ENCODE results near the gene TTLL4.

TTLL4 gene

DNA sequence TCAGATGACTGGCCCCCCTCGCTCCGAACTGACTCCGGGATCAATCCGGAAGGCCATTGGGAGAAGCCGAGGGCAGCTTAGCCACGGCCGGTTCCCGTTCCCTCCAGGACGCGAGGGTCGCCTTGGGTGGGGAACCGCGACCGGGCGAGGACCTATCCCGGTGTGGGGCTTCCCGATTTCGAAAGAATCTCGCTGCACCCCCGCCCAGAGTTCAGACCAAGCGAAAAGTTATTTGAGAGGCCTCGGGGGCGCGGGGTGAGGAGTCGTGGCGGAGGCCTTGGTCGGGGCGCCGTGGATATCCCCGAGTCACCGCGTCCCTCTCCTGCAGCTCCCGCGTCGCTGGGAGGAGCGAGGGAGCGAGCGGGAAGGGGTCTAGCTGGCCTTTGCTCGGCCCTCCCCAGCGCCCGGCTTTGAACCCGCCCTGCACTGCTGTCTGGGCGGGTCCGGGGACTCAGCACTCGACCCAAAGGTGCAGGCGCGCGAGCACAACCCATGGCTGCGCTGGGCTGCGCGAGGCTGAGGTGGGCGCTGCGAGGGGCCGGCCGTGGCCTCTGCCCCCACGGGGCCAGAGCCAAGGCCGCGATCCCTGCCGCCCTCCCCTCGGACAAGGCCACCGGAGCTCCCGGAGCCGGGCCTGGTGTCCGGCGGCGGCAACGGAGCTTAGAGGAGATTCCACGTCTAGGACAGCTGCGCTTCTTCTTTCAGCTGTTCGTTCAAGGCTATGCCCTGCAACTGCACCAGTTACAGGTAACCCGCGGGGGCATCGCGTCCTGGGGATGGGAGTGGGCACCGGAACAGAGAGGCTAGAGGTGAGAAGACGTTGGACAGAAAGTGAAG lies 71.3 kb downstream of the TTLL4 start, which contains the start of gene CYP27A1:
Gene CYP27A1 (plus strand): TSS at position 457 of the 837 bp plus-strand sequence. CDS start 36 bp downstream, at position 493.
- in situ Hi-C loops (cut with HindIII; ENCODE audit: low sequenced_read_pairs) = no loop called here

DNA sequence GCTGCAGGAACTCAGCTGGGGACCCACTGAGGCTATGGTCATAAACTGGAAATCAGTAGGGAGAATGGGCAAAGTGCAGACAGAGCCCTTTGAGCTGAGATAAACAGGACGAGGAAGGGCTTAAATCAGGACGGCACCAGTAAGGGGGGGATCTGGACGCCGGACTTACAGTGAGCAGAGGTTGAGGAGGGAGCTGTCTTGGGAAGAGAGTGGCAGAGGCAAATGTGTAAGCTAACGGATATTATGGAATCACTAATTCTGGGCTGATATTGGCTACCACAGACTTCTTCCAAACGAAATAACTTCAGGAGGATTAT lies 71.9 kb downstream of the TTLL4 start:
- in situ Hi-C loops (cut with HindIII; ENCODE audit: low sequenced_read_pairs) = no loop called here

DNA sequence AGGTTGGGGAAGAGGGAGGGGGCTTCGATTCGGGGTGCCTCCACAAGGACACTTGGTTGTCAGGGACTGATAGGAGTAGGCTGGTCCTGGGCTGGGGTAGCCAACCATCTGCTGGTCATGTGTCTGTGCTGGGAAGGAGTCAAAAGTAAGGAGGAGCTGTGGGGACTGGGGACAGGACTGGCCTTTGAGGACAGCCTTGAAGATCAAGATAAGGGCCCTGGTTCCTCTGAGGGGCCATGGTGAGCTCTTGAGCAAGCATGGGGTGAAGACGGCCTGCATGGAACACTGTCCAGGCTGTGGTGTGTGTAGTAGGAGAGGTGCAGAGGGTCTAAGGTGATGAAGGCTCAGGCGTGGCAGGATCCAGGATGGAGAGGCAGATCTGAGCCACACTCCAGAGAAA lies 73.1 kb downstream of the TTLL4 start:
- in situ Hi-C loops (cut with HindIII; ENCODE audit: low sequenced_read_pairs) = no loop called here

DNA sequence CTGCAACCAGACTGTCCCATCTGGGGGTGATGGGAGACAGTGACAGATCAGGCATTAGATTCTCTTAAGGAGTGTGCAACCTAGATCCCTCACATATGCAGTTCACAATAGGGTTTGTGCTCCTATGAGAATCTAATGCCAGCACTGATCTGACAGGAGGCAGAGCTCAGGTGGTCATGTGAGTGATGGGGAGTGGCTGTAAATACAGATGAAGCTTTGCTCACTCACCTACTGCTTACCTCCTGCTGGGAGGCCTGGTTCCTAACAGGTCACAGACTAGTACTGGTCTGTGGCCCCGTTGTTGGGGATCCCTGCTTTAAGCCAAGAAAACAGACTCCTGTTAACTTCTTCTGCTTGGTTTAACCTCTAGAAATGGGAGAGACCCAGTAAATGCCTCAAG lies 74.5 kb downstream of the TTLL4 start:
- in situ Hi-C loops (cut with HindIII; ENCODE audit: low sequenced_read_pairs) = no loop called here

DNA sequence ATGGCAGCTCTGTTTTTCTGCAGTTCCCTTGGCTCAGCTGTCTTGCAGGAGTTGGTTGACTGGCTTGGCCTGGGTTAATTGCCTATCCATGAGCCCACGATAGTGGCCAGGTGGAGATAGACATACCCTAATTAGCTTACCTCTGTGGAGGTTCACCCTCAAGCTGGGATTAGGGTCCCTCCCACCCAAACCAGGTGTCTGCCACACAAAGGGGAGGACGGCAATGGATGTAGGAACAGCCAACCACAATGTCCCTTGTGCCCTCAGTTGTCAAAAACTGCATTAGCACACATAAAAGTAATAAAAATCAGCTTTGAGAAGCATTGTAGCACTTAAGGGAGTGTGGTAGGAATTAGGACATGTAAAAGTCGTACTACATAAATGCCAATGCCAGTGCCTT lies 75.5 kb downstream of the TTLL4 start:
- in situ Hi-C loops (cut with HindIII; ENCODE audit: low sequenced_read_pairs) = no loop called here

DNA sequence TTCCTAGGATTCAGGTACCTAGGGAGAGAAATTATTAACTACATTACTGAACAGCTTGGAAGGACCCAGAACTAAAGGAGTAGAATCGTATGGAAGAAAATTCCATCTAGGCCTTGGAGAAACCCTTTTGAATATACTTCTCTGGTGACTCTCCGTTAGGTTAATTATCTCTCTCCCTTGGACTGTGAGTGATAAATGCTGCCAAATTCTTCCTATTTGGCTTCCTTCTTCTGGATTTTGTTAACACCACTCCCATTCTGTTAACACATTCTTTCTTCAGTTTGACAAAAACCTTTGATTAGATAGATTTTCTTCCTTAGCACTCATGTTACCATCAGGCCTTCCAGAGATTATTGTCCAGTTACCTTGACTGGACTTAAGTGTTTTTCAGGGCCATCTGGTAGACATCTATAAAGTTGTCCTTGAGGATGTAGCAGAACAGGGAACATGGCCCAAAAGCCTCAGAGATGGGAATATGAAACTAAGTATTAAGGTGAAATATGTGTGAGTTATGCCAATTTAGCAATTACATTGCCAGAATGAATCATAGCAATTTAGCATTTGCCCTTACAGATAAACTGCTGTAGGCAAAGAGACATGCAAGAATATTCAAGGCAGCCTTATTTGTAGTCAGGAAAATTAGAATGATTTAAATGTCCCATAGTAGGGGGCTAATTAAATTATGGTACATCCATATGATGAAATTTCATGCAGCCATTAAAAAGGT lies 78.1 kb downstream of the TTLL4 start:
- in situ Hi-C loops (cut with HindIII; ENCODE audit: low sequenced_read_pairs) = no loop called here

DNA sequence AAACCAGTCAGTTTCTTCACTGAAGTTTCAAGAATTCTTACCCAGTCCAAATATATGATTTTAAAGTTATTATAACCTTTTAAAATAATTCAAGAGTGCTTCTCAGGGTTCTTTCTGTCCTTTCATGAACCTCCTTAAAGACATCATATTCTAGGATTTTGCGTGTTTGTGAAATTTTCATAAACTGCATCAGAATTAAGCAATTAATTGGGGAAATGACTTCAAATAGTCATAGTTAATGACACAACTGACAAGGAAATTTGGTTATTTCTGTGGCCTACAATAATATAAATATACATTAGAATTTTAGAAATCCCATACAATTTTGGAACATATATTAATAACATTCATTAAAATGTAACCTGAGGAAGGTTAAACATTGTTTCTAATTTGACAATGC lies 81.8 kb downstream of the TTLL4 start:
- in situ Hi-C loops (cut with HindIII; ENCODE audit: low sequenced_read_pairs) = loop anchor here (5.0 kb wide), 1 partner anchor 40 kb away; the partner anchor contains the start of gene PRKAG3

DNA sequence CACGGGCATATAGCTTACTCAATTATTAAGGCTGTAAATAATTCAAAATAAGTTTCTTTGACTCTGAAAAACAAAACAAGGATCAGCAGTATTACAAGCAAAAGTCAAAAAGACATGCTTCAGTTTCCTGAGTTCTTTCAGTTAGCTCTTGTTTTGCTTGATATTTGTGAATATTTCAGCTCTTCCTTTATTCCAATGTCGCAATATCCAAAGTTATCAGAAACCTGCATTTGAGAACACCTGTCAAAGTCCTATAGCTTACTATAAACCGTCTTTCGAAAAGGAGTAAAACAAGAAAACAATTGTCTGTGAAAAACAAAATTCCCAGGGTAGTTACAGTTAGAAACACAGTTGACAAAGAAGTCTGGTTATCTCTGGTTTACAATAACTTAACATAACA lies 86.1 kb downstream of the TTLL4 start:
- in situ Hi-C loops (cut with HindIII; ENCODE audit: low sequenced_read_pairs) = no loop called here

DNA sequence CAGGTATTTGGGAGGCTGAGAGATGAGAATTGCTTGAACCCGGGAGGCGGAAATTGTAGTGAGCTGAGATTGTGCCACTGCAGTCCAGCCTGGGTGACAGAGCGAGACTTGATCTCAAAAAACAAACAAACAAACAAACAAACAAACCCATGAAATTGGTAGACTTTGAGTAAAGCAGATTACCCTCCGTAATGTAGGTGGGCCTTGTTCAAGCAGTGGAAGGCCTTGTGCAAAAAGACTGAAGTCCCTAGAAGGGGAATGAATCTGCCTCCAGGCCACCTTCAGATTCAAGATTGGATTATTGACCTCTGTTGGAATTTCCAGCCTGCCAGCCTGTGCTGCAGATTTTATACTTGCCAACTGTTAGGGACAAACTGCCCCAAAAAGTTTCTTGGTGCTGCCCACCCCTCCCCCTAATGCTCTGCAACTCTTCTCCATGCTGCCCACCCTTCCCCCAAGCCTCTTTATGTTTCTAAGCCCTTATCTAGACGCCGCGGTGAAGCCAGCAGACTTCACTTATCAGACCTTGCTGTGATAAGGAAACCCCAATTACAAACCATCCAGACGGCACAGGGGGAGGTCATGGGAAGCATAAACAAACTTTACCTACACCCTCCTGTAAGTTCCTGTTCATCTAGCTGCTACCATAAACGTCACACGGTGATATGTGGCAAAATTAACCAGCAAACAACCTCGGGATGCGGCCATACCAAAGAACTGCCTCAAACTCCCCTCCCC lies 88.3 kb downstream of the TTLL4 start:
- in situ Hi-C loops (cut with HindIII; ENCODE audit: low sequenced_read_pairs) = no loop called here

DNA sequence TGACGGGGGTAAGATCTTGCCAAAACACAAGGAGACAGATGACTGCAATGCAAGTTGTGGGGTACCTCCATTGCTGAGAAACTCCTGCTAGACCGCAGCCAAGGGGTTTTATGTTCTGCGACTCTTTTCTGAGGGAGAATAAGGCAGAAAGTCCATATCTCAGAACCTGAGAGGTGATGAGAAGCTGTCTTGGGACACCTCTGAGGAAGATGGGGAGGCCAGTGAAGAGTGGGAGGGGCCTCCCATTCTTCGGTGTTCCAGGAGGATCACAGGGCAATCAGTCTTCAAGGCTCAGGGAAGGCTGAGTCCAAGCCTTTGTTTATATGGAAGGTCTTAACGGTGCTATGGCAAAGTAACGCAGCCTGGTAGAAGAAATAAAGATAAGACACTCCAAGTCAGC lies 89.4 kb downstream of the TTLL4 start:
- in situ Hi-C loops (cut with HindIII; ENCODE audit: low sequenced_read_pairs) = no loop called here

DNA sequence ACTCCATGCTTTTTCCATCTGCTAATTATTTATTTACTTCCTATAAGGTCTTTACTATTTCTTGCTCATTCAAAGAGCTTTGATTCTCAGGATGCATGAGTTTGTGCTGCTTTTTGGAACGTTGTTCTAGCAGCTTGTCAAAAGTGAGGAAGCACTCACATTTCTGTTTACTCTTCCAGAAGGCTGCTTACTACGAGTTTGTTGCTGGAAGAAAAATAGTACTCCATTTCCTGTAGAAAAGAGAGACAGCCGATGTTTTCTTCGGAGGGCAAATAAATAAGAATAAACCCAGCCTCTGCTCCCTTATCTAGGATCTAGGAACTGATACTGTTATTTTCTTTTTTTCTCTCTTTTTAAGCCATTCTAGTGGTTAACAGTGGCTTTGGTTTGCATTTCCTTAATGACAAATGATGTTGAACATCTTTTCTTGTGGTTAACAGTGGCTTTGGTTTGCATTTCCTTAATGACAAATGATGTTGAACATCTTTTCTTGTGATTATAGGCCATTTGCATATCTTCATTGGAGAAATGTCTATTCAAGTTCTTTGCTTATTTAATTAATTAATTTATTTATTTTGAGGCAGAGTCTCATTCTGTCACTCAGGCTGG lies 91.9 kb downstream of the TTLL4 start:
- in situ Hi-C loops (cut with HindIII; ENCODE audit: low sequenced_read_pairs) = no loop called here

DNA sequence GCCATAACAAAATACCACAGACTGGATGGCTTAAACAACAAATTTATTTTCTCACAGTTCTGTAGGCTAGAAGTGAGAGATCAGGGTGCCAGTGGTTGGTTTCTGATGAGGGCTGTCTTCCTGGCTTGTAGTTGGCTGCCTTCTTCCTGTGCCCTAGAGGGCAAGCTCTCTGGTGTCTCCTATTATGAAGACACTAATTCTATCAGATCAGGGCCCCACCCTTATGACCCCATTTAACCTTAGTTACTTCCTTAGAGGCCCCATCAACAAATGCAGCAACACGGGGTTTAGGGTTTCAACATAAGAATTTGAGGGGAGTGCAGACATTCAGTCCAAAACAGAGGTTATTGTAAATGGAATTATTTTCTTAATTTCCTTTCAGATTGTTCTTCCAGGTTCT lies 94.2 kb downstream of the TTLL4 start:
- in situ Hi-C loops (cut with HindIII; ENCODE audit: low sequenced_read_pairs) = no loop called here

Data from endothelial cell of hepatic sinusoid (primary cell).